NCI-H460 (cell line): ENCODE measurements around the gene STARD3. TPM values are rescaled to one million over a fixed set of nuclear protein-coding genes. Genes with fewer than 3 reads are reported as not detected.

Experiments used
- DNase-seq: peaks from one replicate; pipeline ENCODE4 v3.0.0-alpha.2; 2016; ENCODE audit warnings: low read depth; ENCODE audit errors: extremely low read depth
- total RNA-seq: library from RNA; depleted of rRNA; stranded (reverse); fragments of >200 nt; shearing (Covaris generic); gene quantifications from 2 replicates; pipeline ENCODE4 v1.2.3, GENCODE V29; 2014

The STARD3 gene
- total RNA-seq, 1 experiment from 2014 or later: 33.2 TPM

GRCh38 chr17:39669897-39670735 is 33.2 kb downstream of the STARD3 start:
- no peak for DNase-seq

DNA sequence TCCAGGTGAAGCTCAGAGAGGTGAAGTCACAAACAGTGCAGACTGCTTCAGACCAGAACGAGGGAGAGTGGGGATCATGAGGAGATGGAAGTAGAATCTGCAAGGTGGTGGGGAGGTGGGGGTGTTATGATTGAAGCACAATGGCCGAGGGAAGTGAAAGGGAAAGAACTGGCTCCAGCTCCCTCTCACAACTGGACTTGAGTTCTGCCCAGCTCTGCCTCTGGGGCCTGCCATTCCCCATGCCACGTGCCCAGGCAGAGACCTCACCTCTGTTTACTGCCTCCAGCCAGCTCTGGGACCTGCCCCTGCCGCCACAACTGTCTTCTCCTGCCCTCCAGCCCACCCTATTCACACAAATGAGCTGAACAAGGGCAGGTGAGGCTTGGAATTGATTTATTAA is 33.8 kb downstream of the STARD3 start:
- no peak for DNase-seq

GRCh38 chr17:39671651-39672521 is 34.9 kb downstream of the STARD3 start:
- peak; percentile 23 for DNase-seq

GRCh38 chr17:39672522-39673334 is 35.8 kb downstream of the STARD3 start:
- DNase-seq: no peak

- no peak for DNase-seq
Measured at GRCh38 chr17:39673335-39674081, 36.6 kb downstream of the STARD3 start.

DNA sequence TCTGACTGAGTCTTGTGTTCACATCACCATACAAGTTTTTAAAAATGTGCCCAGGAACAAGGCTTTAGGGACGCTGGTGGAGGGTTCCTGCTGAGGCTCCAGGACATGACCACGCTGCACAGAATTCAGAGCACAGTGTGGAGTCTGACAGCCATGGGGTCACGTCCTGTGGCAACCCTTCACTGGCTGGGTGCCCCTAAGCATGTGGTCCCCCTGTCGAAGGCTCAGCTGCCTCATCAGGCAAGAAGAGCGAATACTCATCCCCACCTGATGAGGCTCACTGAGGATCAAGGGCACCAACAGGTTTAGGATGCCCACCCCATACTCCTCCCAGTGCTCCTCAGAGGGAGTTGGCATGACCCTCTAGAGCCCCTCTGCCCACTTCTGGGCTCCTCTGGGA is 37.2 kb downstream of the STARD3 start:
- DNase-seq: no peak

- DNase-seq: no peak
Measured at GRCh38 chr17:39674702-39675389, 37.9 kb downstream of the STARD3 start.

- DNase-seq: no peak
Measured at GRCh38 chr17:39675390-39676082, 38.6 kb downstream of the STARD3 start.

DNA sequence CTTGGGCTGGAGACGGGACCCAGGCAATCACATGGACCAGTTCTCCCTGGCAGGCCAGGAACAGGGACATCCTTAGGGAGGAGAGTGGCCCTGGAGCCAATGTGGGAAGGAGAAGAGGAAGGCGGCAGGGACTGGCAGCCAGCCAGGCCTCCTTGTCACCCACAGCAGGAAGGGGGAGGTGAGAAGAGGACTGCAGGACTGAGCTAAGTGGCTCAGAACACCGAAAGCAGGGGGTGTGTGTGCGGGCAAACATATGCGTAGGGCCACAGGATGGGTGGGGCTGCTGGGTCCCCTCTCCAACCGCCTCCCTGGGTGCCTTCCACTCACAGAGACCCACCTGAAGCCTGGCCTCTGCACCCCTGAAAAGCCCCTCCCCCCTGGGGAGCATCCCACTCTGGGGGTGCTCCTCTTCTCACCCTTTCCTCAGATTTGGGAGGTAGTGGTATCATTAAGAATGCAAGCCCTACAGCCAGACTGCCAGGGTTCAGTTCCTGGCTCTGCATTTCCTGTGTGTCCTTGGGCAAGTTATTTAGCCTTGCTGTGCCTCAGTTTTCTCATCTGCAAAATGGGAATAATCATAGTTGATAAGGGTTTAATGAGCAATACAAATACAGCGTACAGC is 39.4 kb downstream of the STARD3 start:
- DNase-seq: no peak

GRCh38 chr17:39677072-39677471 is 40.1 kb downstream of the STARD3 start:
- no peak for DNase-seq

DNA sequence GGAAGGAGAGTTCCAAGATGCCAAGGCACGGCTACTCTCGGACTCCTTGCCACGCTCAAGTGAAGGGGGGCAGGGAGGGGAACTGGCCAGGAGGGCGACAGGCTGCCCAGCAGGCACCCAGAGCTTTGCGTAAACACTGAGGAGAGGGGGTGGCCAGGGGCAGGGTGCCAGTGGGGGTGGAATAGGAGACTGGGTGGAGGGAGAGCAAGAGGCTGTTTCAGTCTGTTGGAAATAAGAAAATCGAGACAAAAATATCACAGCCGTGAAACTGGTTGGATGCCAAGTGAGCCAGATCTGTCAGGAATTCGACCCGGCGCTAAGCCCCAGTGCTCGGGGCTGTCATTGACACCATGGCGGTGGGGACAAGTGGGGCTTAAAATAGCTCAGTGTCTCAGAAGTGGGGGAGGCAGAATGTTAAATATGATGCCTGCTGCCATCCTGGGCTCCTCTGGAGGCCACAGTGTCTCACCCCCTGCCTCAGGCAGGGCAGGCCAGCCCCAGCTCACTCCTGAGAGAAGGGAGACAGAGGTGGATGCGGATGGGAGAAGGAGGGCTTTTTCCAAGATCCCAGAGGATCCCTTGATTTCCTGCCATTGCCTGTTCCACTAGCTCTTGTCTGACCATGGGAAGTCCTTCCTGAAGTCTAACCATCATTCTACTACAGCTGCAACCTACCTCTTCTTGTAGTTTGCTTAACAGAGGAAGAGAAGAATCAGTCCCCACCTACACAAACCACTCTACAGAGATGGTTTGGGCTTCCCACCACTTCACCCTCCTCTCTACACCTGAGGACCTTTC is 40.8 kb downstream of the STARD3 start:
- DNase-seq: no peak

GRCh38 chr17:39678340-39679116 is 41.6 kb downstream of the STARD3 start:
- DNase-seq: no peak

- no peak for DNase-seq
Measured at GRCh38 chr17:39679521-39680192, 42.7 kb downstream of the STARD3 start.

GRCh38 chr17:39683295-39683939 is 46.5 kb downstream of the STARD3 start:
- DNase-seq: no peak

DNA sequence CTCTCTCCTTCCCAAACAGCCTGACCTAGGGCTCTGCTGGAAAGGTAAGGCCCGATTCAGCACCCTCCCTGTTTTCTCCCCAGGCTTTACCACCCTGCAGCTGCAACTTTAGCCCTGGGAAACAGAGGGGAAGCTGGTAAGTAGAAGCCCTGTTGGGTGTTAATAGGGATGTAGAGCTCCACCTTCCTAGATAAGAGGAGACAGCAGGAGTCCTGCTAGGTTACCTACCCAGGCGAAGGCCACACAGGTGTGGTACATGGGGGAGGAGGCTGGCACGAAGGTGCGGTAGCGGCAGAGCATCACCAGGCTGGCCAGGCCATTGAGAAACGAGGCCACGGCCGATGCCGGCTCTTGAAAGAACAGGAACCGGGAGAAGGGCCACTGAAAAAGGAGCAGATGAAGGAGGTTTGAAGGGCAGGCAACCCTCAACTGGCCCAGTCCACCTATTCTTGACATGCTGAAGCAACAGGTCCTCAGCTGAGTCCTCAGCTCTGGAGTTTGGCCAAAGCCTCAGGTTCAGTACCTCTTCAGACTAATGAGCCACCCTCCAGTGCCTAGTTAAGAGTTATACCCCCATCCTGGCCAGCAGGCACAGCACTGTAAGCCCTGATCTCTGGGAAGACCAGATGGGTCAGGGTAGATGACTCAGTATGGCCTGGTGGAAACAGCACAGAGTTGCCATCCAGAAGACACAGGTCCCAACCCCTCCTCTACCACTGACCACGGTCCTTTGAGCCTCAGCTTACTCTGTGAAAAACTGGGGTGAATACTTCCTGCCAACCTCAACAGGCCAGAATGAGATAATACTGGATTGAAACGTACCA is 47.6 kb downstream of the STARD3 start:
- DNase-seq: no peak
